ENCODE data around the gene OAS1.
"Not testable (repeated sequence)": the region's sequence is repeated elsewhere in the genome, so short reads cannot be mapped to it uniquely, and the experiment has no call there.

OAS1 gene

DNA sequence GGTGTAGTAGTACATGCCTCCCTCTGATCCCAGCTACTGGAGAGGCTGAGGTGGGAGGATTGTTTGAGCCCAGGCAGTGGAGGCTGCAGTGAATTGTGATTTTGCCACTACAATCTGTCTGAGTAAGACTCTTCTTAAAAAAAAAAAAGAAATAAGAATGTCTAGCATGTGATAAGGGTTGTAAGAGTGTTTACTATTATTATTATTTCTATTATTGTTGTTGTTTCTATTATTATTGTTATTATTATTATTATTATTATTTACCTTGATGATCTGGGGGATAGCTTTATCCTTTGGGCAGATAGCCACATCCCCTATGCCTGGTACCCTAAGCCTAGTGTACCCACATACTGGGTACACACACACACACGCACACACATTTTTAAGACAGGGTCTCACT, 35.8 kb downstream of the OAS1 start:
- Histone ChIP-seq H3K9ac (ENCODE audit: low read length) (no peak overlapping the region), H3K36me3 (ENCODE audit: control insufficient read depth, insufficient read depth, low read length) (peaks cover 12% of the 10 kb centered on the region), H3K9me3 (ENCODE audit: control insufficient read depth, low read length) (no peaks in the 10 kb centered on the region), H3K4me3 (ENCODE audit: low read length) (no peak overlapping the region), H3K27me3 (ENCODE audit: control insufficient read depth, insufficient read depth, low read length) (no peaks in the 10 kb centered on the region), H3K4me1 (ENCODE audit: control insufficient read depth, insufficient read depth, low read length) (peaks cover 14% of the 10 kb centered on the region)

DNA sequence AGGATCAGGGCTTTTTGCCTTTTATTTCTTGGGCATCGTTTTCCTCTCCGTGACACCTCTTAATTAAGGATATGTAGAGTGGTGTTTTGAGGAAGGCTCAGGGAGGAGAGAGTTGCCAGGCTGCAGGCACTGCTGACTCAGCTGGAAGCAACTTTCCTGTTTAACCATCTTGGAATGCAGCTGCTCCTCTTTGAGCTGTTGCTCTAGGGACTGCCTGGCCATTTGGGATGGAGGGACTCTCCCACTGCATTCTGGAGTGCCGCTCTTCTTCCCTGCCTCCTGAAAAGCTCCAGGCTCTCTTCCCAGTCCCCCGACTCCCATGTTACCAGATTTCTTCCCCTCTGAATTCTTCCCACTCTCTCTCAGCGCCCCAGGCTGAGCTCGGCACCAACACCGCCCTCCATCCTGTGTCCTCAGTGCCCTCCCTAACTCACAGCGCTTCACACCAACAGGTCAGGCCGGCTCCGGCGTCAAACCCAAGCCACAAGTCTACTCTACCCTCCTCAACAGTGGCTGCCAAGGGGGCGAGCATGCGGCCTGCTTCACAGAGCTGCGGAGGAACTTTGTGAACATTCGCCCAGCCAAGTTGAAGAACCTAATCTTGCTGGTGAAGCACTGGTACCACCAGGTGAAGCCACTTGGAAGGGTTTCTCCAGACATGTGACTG, 37.4 kb downstream of the OAS1 start:
- Histone ChIP-seq H3K4me3 (ENCODE audit: low read length) (no peak overlapping the region), H3K27me3 (ENCODE audit: control insufficient read depth, insufficient read depth, low read length) (no peaks in the 10 kb centered on the region), H3K9me3 (ENCODE audit: control insufficient read depth, low read length) (no peaks in the 10 kb centered on the region), H3K4me1 (ENCODE audit: control insufficient read depth, insufficient read depth, low read length) (peaks cover 9% of the 10 kb centered on the region), H3K36me3 (ENCODE audit: control insufficient read depth, insufficient read depth, low read length) (peaks cover 12% of the 10 kb centered on the region), H3K9ac (ENCODE audit: low read length) (no peak overlapping the region)

GRCh38 chr12:112945515-112945914, 38.8 kb downstream of the OAS1 start:
- Histone ChIP-seq H3K4me3 (ENCODE audit: low read length) (no peak overlapping the region), H3K9me3 (ENCODE audit: control insufficient read depth, low read length) (no peaks in the 10 kb centered on the region), H3K36me3 (ENCODE audit: control insufficient read depth, insufficient read depth, low read length) (peaks cover 12% of the 10 kb centered on the region), H3K4me1 (ENCODE audit: control insufficient read depth, insufficient read depth, low read length) (no peaks in the 10 kb centered on the region), H3K27me3 (ENCODE audit: control insufficient read depth, insufficient read depth, low read length) (no peaks in the 10 kb centered on the region), H3K9ac (ENCODE audit: low read length) (no peak overlapping the region)

DNA sequence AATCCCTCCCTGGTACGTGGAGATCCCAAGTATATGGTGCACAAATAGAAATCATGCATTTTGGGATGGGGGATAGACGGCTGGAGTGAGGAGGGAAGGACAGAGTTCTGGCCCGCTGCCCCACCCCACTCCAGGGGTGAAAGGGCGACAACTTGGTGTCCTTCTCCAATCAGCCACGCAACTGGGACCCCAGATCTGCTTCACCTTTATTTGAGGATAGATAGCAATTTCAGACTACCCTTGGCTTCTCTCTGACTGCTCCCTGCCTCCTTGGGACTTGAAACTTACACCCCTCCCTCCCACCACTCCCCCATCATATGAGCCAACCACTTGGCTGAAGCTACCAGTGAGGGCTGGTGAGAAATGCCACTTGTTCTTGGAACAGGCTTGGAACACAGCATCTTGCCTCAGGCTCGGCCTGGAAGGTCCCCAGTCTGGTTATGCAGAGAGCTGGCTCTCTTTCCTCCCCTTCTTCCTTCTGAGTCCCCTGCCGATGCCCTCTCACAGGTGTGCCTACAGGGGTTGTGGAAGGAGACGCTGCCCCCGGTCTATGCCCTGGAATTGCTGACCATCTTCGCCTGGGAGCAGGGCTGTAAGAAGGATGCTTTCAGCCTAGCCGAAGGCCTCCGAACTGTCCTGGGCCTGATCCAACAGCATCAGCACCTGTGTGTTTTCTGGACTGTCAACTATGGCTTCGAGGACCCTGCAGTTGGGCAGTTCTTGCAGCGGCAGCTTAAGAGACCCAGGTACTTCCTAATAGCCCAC, 39.7 kb downstream of the OAS1 start:
- Histone ChIP-seq H3K9me3 (ENCODE audit: control insufficient read depth, low read length) (no peaks in the 10 kb centered on the region), H3K9ac (ENCODE audit: low read length) (no peak overlapping the region), H3K27me3 (ENCODE audit: control insufficient read depth, insufficient read depth, low read length) (no peaks in the 10 kb centered on the region), H3K4me1 (ENCODE audit: control insufficient read depth, insufficient read depth, low read length) (no peaks in the 10 kb centered on the region), H3K36me3 (ENCODE audit: control insufficient read depth, insufficient read depth, low read length) (peaks cover 12% of the 10 kb centered on the region), H3K4me3 (ENCODE audit: low read length) (no peak overlapping the region)

DNA sequence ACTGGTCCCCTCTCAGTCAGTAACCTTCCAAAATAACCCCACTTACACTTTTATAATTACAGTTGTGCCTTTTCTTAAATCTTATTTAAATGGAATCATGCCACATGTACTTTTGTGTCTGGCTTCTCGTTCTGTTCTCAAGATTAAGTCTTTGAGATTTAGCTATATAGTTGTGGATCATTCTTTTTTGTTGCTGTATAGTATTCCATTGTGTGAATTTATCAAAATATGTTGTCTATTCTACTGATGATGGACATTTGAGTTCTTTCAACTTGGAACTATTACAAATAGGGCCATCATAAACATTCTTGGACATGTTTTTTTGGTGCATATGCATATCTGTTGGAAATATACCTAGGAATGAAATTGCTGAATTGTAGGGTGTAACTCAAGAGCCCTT, 40.6 kb downstream of the OAS1 start:
- no peaks in the 10 kb centered on the region for H3K27me3 ChIP-seq (ENCODE audit: control insufficient read depth, insufficient read depth, low read length)
- peaks cover 12% of the 10 kb centered on the region for H3K36me3 ChIP-seq (ENCODE audit: control insufficient read depth, insufficient read depth, low read length)
- no peaks in the 10 kb centered on the region for H3K9me3 ChIP-seq (ENCODE audit: control insufficient read depth, low read length)
- H3K9ac ChIP-seq (ENCODE audit: low read length), result no peak overlapping the region
- H3K4me1 ChIP-seq (ENCODE audit: control insufficient read depth, insufficient read depth, low read length), result no peaks in the 10 kb centered on the region
- no peak overlapping the region for H3K4me3 ChIP-seq (ENCODE audit: low read length)

GRCh38 chr12:112947761-112948160, 41.0 kb downstream of the OAS1 start:
- Histone ChIP-seq H3K4me1 (ENCODE audit: control insufficient read depth, insufficient read depth, low read length) (no peaks in the 10 kb centered on the region), H3K4me3 (ENCODE audit: low read length) (no peak overlapping the region), H3K9me3 (ENCODE audit: control insufficient read depth, low read length) (no peaks in the 10 kb centered on the region), H3K36me3 (ENCODE audit: control insufficient read depth, insufficient read depth, low read length) (peaks cover 12% of the 10 kb centered on the region), H3K9ac (ENCODE audit: low read length) (no peak overlapping the region), H3K27me3 (ENCODE audit: control insufficient read depth, insufficient read depth, low read length) (no peaks in the 10 kb centered on the region)

DNA sequence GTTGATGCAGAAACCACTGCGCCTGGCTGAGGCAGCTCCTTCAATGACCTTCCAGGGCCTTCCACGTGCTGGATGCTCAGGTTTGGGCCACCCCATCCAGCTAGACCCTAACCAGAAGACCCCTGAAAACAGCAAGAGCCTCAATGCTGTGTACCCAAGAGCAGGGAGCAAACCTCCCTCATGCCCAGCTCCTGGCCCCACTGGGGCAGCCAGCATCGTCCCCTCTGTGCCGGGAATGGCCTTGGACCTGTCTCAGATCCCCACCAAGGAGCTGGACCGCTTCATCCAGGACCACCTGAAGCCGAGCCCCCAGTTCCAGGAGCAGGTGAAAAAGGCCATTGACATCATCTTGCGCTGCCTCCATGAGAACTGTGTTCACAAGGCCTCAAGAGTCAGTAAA, 42.0 kb downstream of the OAS1 start:
- no peaks in the 10 kb centered on the region for H3K27me3 ChIP-seq (ENCODE audit: control insufficient read depth, insufficient read depth, low read length)
- H3K9ac ChIP-seq (ENCODE audit: low read length), result no peak overlapping the region
- H3K4me1 ChIP-seq (ENCODE audit: control insufficient read depth, insufficient read depth, low read length), result no peaks in the 10 kb centered on the region
- no peaks in the 10 kb centered on the region for H3K9me3 ChIP-seq (ENCODE audit: control insufficient read depth, low read length)
- no peak overlapping the region for H3K4me3 ChIP-seq (ENCODE audit: low read length)
- peaks cover 12% of the 10 kb centered on the region for H3K36me3 ChIP-seq (ENCODE audit: control insufficient read depth, insufficient read depth, low read length)

- Histone ChIP-seq H3K36me3 (ENCODE audit: control insufficient read depth, insufficient read depth, low read length) (peaks cover 5% of the 10 kb centered on the region), H3K9me3 (ENCODE audit: control insufficient read depth, low read length) (no peaks in the 10 kb centered on the region), H3K4me3 (ENCODE audit: low read length) (no peak overlapping the region), H3K4me1 (ENCODE audit: control insufficient read depth, insufficient read depth, low read length) (no peaks in the 10 kb centered on the region), H3K9ac (ENCODE audit: low read length) (no peak overlapping the region), H3K27me3 (ENCODE audit: control insufficient read depth, insufficient read depth, low read length) (no peaks in the 10 kb centered on the region)
These were observed 43.9 kb downstream of the OAS1 start for GRCh38 chr12:112950701-112951100.

DNA sequence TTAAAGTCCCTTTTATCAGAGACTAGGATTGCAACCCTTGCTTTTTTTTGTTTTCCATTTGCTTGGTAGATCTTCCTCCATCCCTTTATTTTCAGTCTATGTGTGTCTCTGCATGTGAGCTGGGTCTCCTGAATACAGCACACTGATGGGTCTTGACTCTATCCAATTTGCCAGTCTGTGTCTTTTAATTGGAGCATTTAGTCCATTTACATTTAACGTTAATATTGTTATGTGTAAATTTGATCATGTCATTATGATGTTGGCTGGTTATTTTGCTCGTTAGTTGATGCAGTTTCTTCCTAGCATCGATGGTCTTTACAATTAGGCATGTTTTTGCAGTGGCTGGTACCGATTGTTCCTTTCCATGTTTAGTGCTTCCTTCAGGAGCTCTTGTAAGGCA, 50.4 kb downstream of the OAS1 start:
- H3K9me3 ChIP-seq (ENCODE audit: control insufficient read depth, low read length); H3K27me3 ChIP-seq (ENCODE audit: control insufficient read depth, insufficient read depth, low read length); H3K9ac ChIP-seq (ENCODE audit: low read length); H3K4me3 ChIP-seq (ENCODE audit: low read length); H3K36me3 ChIP-seq (ENCODE audit: control insufficient read depth, insufficient read depth, low read length); H3K4me1 ChIP-seq (ENCODE audit: control insufficient read depth, insufficient read depth, low read length): not testable (repeated sequence)

GRCh38 chr12:112961074-112961473, 54.3 kb downstream of the OAS1 start:
- Histone ChIP-seq H3K9ac (ENCODE audit: low read length) (no peak overlapping the region), H3K4me3 (ENCODE audit: low read length) (no peak overlapping the region)

GRCh38 chr12:112961536-112961935, 54.8 kb downstream of the OAS1 start:
- H3K4me3 ChIP-seq (ENCODE audit: low read length), result no peak overlapping the region
- no peaks in the 10 kb centered on the region for H3K9me3 ChIP-seq (ENCODE audit: control insufficient read depth, low read length)
- no peaks in the 10 kb centered on the region for H3K27me3 ChIP-seq (ENCODE audit: control insufficient read depth, insufficient read depth, low read length)
- H3K36me3 ChIP-seq (ENCODE audit: control insufficient read depth, insufficient read depth, low read length), result no peaks in the 10 kb centered on the region
- H3K9ac ChIP-seq (ENCODE audit: low read length), result no peak overlapping the region
- H3K4me1 ChIP-seq (ENCODE audit: control insufficient read depth, insufficient read depth, low read length), result no peaks in the 10 kb centered on the region

More at GRCh38 chr12:112961074-112961473, 54.3 kb downstream of the OAS1 start:
- H3K36me3 ChIP-seq (ENCODE audit: control insufficient read depth, insufficient read depth, low read length), result no peaks in the 10 kb centered on the region
- no peaks in the 10 kb centered on the region for H3K9me3 ChIP-seq (ENCODE audit: control insufficient read depth, low read length)
- H3K27me3 ChIP-seq (ENCODE audit: control insufficient read depth, insufficient read depth, low read length), result no peaks in the 10 kb centered on the region
- no peaks in the 10 kb centered on the region for H3K4me1 ChIP-seq (ENCODE audit: control insufficient read depth, insufficient read depth, low read length)

DNA sequence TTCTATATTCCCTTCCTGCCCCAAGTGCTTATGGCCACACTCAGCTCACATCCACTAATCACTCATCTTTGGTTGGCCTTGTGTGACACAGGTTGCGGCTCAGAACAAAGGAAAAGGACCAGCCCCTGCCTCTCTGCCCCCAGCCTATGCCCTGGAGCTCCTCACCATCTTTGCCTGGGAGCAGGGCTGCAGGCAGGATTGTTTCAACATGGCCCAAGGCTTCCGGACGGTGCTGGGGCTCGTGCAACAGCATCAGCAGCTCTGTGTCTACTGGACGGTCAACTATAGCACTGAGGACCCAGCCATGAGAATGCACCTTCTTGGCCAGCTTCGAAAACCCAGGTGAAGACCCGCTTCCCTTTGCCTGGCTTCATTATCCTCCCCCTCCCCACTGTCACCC, 55.8 kb downstream of the OAS1 start:
- no peak overlapping the region for H3K4me3 ChIP-seq (ENCODE audit: low read length)
- H3K9me3 ChIP-seq (ENCODE audit: control insufficient read depth, low read length), result no peaks in the 10 kb centered on the region
- no peak overlapping the region for H3K9ac ChIP-seq (ENCODE audit: low read length)
- H3K27me3 ChIP-seq (ENCODE audit: control insufficient read depth, insufficient read depth, low read length), result no peaks in the 10 kb centered on the region
- H3K36me3 ChIP-seq (ENCODE audit: control insufficient read depth, insufficient read depth, low read length), result no peaks in the 10 kb centered on the region
- H3K4me1 ChIP-seq (ENCODE audit: control insufficient read depth, insufficient read depth, low read length), result no peaks in the 10 kb centered on the region
